Measurements from ENCODE around the gene GPHB5.

The GPHB5 gene

DNA sequence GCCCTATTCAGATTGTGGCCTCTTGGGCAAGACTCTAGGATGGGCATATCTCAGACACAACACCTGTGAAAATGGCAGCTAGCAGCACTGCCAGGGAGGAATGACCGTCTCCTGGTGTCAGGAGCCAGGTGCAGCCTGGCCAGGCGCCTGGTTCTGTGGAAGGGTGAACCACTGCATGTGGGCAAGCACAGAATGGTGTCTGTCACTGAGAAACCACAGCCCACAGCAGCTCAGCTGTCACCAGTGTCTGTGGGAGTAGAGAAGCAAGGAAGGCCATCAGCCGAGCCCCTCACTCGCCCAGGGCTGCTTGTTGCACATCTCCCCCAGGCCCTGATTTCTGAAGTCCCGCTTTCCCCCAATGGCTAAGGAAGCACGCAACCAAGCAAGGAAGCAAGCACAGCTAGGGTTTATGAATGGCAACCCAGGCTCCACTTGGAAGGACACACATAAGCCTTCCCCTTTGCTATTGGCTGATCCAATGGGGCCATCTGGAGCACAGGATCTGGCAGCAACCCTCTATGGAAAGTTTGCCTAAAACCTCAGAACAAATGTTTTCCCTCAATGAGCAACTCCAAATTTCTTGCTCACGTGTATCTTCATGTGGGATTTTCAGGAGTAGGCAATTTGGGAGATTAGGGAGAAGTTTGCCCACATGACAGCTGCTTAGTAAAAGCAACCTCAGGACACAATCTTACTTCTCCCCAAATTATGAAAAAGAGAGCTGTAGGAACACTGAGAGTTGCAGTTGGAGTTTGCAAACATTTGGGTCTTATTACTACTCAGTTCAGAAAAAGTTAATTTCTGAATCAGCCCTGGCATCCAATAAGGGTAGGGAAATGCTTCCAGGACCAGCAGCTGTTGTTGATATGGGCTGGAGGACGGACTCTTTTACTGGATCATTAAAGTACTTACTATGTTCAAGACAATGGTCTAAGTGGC, 44.7 kb downstream of the GPHB5 start:
- Mint-ChIP-seq H3K4me1 (peaks cover 6% of the 10 kb centered on the region), H3K9me3 (peaks cover 7% of the 10 kb centered on the region), H3K27ac (no peak overlapping the region), H3K4me3 (no peak overlapping the region), H3K27me3 (ENCODE audit: low read depth, poor library complexity) (peaks cover 4% of the 10 kb centered on the region), H3K36me3 (ENCODE audit: low read depth) (no peaks in the 10 kb centered on the region)
- TF ChIP-seq, protein P1, sequence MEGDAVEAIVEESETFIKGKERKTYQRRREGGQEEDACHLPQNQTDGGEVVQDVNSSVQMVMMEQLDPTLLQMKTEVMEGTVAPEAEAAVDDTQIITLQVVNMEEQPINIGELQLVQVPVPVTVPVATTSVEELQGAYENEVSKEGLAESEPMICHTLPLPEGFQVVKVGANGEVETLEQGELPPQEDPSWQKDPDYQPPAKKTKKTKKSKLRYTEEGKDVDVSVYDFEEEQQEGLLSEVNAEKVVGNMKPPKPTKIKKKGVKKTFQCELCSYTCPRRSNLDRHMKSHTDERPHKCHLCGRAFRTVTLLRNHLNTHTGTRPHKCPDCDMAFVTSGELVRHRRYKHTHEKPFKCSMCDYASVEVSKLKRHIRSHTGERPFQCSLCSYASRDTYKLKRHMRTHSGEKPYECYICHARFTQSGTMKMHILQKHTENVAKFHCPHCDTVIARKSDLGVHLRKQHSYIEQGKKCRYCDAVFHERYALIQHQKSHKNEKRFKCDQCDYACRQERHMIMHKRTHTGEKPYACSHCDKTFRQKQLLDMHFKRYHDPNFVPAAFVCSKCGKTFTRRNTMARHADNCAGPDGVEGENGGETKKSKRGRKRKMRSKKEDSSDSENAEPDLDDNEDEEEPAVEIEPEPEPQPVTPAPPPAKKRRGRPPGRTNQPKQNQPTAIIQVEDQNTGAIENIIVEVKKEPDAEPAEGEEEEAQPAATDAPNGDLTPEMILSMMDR (IDR thresholded peaks at IDR 0.05): no peak
- no peak for DNase-seq

DNA sequence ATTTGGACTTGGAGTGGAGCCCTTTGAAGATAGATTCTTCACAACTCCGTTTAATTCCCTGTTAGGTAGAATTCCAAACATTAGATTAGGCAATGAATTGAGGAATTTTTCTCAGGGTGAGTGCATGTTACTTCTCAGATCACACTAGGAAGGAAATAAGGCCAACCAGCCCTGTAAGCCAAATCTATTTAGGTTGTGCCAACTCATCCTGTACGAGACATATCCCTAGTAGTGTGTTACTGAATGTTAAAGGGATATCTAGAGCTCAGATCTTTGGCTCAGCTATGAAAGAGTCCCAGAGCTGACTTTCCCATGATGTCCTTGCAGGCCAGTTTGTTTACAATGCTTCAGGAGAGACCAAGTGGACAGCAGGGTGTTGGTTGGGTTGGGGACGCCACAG, 45.6 kb downstream of the GPHB5 start:
- Mint-ChIP-seq H3K36me3 (ENCODE audit: low read depth) (no peaks in the 10 kb centered on the region), H3K9me3 (peaks cover 7% of the 10 kb centered on the region), H3K27ac (no peak overlapping the region), H3K27me3 (ENCODE audit: low read depth, poor library complexity) (peaks cover 4% of the 10 kb centered on the region), H3K4me1 (peaks cover 9% of the 10 kb centered on the region), H3K4me3 (no peak overlapping the region)
- TF ChIP-seq, protein P1 (IDR thresholded peaks at IDR 0.05): no peak
- no peak for DNase-seq

DNA sequence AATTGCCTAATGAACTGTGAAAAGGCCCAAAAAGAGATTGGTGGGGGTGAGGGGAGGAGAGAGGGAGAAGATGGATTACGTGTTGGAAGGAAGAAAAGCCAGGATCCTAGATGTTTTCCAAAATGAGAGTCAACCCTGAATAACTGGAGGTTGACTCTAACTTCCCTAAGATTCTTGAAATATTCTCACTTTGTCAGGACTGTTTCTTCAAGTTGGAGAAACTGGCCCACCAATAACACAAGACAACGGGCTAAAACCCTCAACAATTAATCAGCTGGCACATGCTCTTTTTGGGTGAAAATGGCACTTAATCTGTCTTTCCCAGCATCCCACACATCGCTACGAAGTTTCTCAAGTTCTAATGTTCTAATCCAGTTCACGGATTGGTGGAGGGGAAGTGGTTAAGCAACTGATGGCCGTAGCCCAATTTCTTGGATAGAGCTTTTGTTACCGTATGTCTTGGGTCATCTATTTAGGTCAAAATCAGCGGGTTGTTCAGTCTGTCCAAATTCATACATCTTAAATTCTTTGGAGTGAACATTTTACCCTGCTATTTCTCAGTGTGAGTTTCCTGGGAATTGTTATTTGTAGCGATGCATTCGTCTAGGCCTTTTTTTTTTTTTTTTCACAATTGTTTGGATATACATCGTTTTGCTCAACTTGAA, 49.0 kb downstream of the GPHB5 start:
- H3K27me3 Mint-ChIP-seq (ENCODE audit: low read depth, poor library complexity): peaks cover 4% of the 10 kb centered on the region
- peaks cover 21% of the 10 kb centered on the region for H3K9me3 Mint-ChIP-seq
- H3K4me3 Mint-ChIP-seq: no peak overlapping the region
- H3K27ac Mint-ChIP-seq: no peak overlapping the region
- no peak for DNase-seq
- peaks cover 9% of the 10 kb centered on the region for H3K4me1 Mint-ChIP-seq
- TF ChIP-seq, protein P1 (IDR thresholded peaks at IDR 0.05): no peak
- peaks cover 4% of the 10 kb centered on the region for H3K36me3 Mint-ChIP-seq (ENCODE audit: low read depth)

DNA sequence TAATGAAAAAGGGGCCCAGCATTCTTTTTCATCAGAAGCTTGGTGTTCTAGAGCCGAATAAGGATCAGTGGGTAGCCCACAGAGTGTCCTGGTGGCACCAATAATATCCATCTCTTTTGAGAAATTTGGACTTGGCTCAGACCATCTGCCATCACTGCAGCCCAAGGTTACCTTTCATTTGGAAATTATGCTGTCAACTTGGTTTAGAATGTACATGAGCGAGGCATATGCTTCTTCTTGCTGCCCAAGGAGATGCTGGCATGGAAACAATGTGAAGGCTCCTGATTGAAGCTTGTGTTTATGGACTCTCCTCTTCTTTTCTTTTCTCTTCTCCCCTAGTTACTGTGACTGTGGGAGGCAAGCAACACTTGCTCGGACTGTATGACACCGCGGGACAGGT, 50.0 kb downstream of the GPHB5 start:
- Mint-ChIP-seq H3K27me3 (ENCODE audit: low read depth, poor library complexity) (no peaks in the 10 kb centered on the region), H3K36me3 (ENCODE audit: low read depth) (peaks cover 5% of the 10 kb centered on the region), H3K4me1 (peaks cover 9% of the 10 kb centered on the region), H3K4me3 (no peak overlapping the region), H3K27ac (no peak overlapping the region), H3K9me3 (peaks cover 29% of the 10 kb centered on the region)
- TF ChIP-seq, protein P1 (IDR thresholded peaks at IDR 0.05): no peak
- DNase-seq: no peak

DNA sequence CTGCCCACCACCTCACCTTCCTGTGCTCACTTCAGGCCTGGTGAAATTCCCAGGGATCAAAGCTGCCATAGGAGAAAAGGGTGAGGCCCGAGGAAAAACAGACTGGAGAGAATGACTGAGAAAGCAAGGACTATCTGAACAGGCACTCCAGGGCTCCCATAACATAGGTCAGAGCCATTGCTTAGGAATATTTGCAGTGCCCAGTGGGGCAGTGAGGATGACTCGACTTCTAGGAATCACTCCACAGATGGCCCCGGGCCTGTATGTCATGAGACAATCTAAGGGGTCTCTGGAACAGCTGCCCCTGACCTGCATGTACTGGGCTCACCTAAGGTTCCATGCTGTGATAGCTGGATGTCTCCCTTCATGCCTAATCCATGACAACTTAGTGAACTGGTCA, 51.6 kb downstream of the GPHB5 start:
- DNase-seq: no peak

More for the DNA sequence above, 51.6 kb downstream of the GPHB5 start:
- peaks cover 29% of the 10 kb centered on the region for H3K9me3 Mint-ChIP-seq
- H3K27me3 Mint-ChIP-seq (ENCODE audit: low read depth, poor library complexity): no peaks in the 10 kb centered on the region
- TF ChIP-seq, protein P1 (IDR thresholded peaks at IDR 0.05): no peak
- H3K4me1 Mint-ChIP-seq: peaks cover 9% of the 10 kb centered on the region
- no peak overlapping the region for H3K27ac Mint-ChIP-seq
- peaks cover 5% of the 10 kb centered on the region for H3K36me3 Mint-ChIP-seq (ENCODE audit: low read depth)
- H3K4me3 Mint-ChIP-seq: no peak overlapping the region
